ENCODE results near the gene CTU2. TPM values are rescaled to one million over a fixed set of nuclear protein-coding genes. Genes with fewer than 3 reads are reported as not detected.

CTU2 gene
- polyA plus RNA-seq, 1 of the 3 experiments (the other 2 are of a cell fraction): 16.2 TPM

DNA sequence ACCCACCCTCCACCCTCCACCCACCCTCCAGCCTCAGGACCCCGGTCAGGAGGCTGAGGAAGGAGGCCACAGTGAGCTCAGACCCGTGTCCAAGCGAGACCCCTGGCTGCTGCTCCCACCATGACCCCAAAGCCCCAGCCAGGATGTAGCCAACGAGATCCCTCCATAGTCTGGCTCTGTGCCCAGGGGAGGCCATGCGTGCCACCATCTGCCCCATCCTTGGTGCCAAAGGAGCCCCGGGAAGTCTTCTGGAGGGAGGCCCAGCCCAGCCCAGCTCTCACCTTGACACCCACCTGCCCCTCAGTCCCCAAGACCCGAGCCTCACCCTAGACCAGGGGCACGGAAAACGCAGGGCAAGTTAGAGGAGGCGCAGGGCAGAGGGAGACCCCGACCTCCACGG lies 44.6 kb downstream of the CTU2 start:
- peaks cover 8 to 12% of the 10 kb centered on the region in 2 experiments; a peak in 2 of 4 replicates for H3K4me1 ChIP-seq (ENCODE audit: control insufficient read depth in 1 of 2, insufficient read depth in 2 of 2, low read depth in 1 of 2, low read length in 1 of 2)
- no peak overlapping the region for H3K27ac ChIP-seq (ENCODE audit: low read depth in 2 of 2, low read length in 1 of 2)
- peaks cover 66% of the 10 kb centered on the region for H4K20me1 ChIP-seq (ENCODE audit: insufficient read depth)
- CTCF ChIA-PET: interaction anchor here (0.9 to 30.9 kb wide), 3 partner anchors 10 to 29 kb away, joined by 3 to 540 read pairs (median 5); no protein-coding TSS in a partner anchor
- no peak overlapping the region for H2AFZ ChIP-seq (ENCODE audit: low read depth)
- H3K27me3 ChIP-seq (ENCODE audit: insufficient read depth): no peaks in the 10 kb centered on the region
- peaks cover 13% of the 10 kb centered on the region for H3F3A ChIP-seq (replicated peaks; ENCODE audit: insufficient read depth)
- WGBS (ENCODE audit: low lambda C conversion rate): 100% methylated on average over 1 of the region's 12 CpGs
- no peak for TF ChIP-seq MXI1 (IDR thresholded peaks at IDR 0.05; ENCODE audit: low read depth, low read length)
- TF ChIP-seq RFX5 (IDR thresholded peaks at IDR 0.05; ENCODE audit: low read length): no peak
- no peak for TF ChIP-seq TAF1 (IDR thresholded peaks at IDR 0.05; ENCODE audit: borderline replicate concordance, low read depth, low read length)
- no peak for TF ChIP-seq TCF12 (IDR thresholded peaks at IDR 0.05)
- TF ChIP-seq EP300 (IDR thresholded peaks at IDR 0.05; ENCODE audit: borderline replicate concordance in 1 of 2, low read depth in 1 of 2, low read length in 1 of 2): no peak
- no peak for TF ChIP-seq RAD21 (IDR thresholded peaks at IDR 0.05; ENCODE audit: low read length)
- TF ChIP-seq POLR2AphosphoS5 (IDR thresholded peaks at IDR 0.05; ENCODE audit: low read depth, low read length): no peak
- TF ChIP-seq TEAD4 (IDR thresholded peaks at IDR 0.05; ENCODE audit: borderline replicate concordance, insufficient read depth): no peak
- no peak for TF ChIP-seq FOXJ3 (CRISPR knock-in tag; IDR thresholded peaks at IDR 0.05)
- TF ChIP-seq RXRA (IDR thresholded peaks at IDR 0.05; ENCODE audit: borderline replicate concordance, low read depth): no peak
- TF ChIP-seq CTCF (IDR thresholded peaks at IDR 0.05): no peak
- no peak overlapping the region for H3K9ac ChIP-seq
- H3K9me3 ChIP-seq: no peaks in the 10 kb centered on the region
- no peak for DNase-seq
- H3K36me3 ChIP-seq (replicated peaks in 1 of 2; ENCODE audit: control insufficient read depth in 1 of 2, insufficient read depth in 2 of 2, low read length in 1 of 2): peaks cover 0 to 5% of the 10 kb centered on the region in 2 experiments
- H3K79me2 ChIP-seq (ENCODE audit: insufficient read depth): peaks cover 88% of the 10 kb centered on the region
- no peak overlapping the region for H3K4me2 ChIP-seq
- POLR2A ChIA-PET: no interaction called here
- no peaks in the 10 kb centered on the region for H3K9me2 ChIP-seq
- no peak overlapping the region for H3K4me3 ChIP-seq (ENCODE audit: low read depth in 2 of 2, low read length in 1 of 2)

DNA sequence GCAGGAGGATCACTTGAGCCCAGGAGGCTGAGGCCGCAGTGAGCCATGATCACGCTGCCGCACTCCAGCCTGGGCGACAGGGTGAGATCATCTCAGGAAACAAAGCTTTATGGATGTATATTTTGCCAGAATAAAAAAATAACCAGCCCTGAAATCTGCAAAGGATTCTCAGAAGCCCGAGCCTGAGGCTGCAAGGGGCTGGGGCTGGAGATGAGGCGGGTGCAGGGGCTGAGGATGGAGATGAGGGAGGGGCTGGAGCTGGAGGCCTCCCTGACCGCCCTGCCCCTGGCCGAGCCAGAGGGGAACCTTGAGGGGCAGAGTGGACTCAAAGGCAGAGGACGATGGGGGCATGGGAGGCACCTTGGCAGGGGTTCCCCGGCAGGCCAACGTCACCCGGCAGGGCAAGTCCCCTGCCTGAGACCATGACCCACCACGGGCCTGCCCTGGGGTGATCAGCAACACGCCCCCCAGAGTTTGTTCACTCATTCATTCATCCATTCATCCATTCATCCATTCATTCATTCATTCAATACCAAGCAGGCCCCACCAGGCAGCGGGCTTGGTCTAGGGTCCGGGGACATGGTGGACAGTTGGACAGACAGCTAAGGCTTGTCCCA lies 46.2 kb downstream of the CTU2 start:
- no peak for DNase-seq
- H3K36me3 ChIP-seq (replicated peaks in 1 of 2; ENCODE audit: control insufficient read depth in 1 of 2, insufficient read depth in 2 of 2, low read length in 1 of 2): peaks cover 0 to 5% of the 10 kb centered on the region in 2 experiments
- no peaks in the 10 kb centered on the region for H3K9me2 ChIP-seq
- no peak overlapping the region for H3K4me2 ChIP-seq
- peaks cover 92% of the 10 kb centered on the region for H3K79me2 ChIP-seq (ENCODE audit: insufficient read depth)
- no peak overlapping the region for H2AFZ ChIP-seq (ENCODE audit: low read depth)
- no peaks in the 10 kb centered on the region for H3K27me3 ChIP-seq (ENCODE audit: insufficient read depth)
- no peak overlapping the region for H3K4me3 ChIP-seq (ENCODE audit: low read depth in 2 of 2, low read length in 1 of 2)
- ChIA-PET POLR2A (no interaction called here), CTCF (interaction anchor here (8.6 to 30.9 kb wide), 2 partner anchors 12 to 16 kb away, joined by 93 to 540 read pairs; no protein-coding TSS in a partner anchor)
- H3K9ac ChIP-seq: no peak overlapping the region
- H3F3A ChIP-seq (replicated peaks; ENCODE audit: insufficient read depth): peaks cover 11% of the 10 kb centered on the region
- 91% methylated on average over 13 of the region's 16 CpGs for WGBS (ENCODE audit: low lambda C conversion rate)
- peaks cover 72% of the 10 kb centered on the region for H4K20me1 ChIP-seq (ENCODE audit: insufficient read depth)
- no peaks in the 10 kb centered on the region for H3K9me3 ChIP-seq
- H3K27ac ChIP-seq (ENCODE audit: low read depth in 2 of 2, low read length in 1 of 2): no peak overlapping the region
- H3K4me1 ChIP-seq (ENCODE audit: control insufficient read depth in 1 of 2, insufficient read depth in 2 of 2, low read depth in 1 of 2, low read length in 1 of 2): peaks cover 8 to 12% of the 10 kb centered on the region in 2 experiments; a peak in 2 of 4 replicates
- TF ChIP-seq USF1 (IDR thresholded peaks at IDR 0.05; ENCODE audit: borderline replicate concordance, low read depth) (no peak), ELF1 (IDR thresholded peaks at IDR 0.05) (no peak), RFX5 (IDR thresholded peaks at IDR 0.05; ENCODE audit: low read length) (no peak), YY1 (IDR thresholded peaks at IDR 0.05; ENCODE audit: low read depth) (no peak), USF2 (IDR thresholded peaks at IDR 0.05; ENCODE audit: borderline replicate concordance, low read depth, low read length) (no peak), IRF3 (IDR thresholded peaks at IDR 0.05; ENCODE audit: low read depth, low read length) (no peak), FOXM1 (IDR thresholded peaks at IDR 0.05; ENCODE audit: low read depth) (no peak)
- TF ChIP-seq, protein P1, sequence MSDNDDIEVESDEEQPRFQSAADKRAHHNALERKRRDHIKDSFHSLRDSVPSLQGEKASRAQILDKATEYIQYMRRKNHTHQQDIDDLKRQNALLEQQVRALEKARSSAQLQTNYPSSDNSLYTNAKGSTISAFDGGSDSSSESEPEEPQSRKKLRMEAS (IDR thresholded peaks at IDR 0.05; ENCODE audit: low read depth): no peak
